Smooth muscle cell (in vitro differentiated cells): Measurements from ENCODE around the gene SLC30A5. TPM values are rescaled to one million over a fixed set of nuclear protein-coding genes. Genes with fewer than 3 reads are reported as not detected.
"Not testable (repeated sequence)": the region's sequence is repeated elsewhere in the genome, so short reads cannot be mapped to it uniquely, and the experiment has no call there.

Experiments
- DNase-seq: peaks from one replicate; lab custom pipeline; 2025; ENCODE audit not compliant: unreplicated experiment; lab: John Stamatoyannopoulos, UW
- H2AFZ ChIP-seq: fragments of 200-600 bp; sonication (generic); 2 replicates; pipeline ENCODE4 v1.6.0; 2016; ENCODE audit warnings: antibody characterized with exemption, low read depth, mild to moderate bottlenecking
- H3F3A ChIP-seq: fragments of 200-600 bp; sonication (generic); 2 replicates; pipeline ENCODE4 v1.6.0; 2017; ENCODE audit warnings: antibody characterized with exemption, low read depth
- H3K27ac ChIP-seq: fragments of 200-600 bp; sonication (generic); 2 replicates; pipeline ENCODE4 v1.5.1; 2016; ENCODE audit warnings: low read depth, mild to moderate bottlenecking
- H3K27me3 ChIP-seq: fragments of 200-600 bp; sonication (generic); 2 replicates; pipeline ENCODE4 v1.6.1; 2016; ENCODE audit warnings: low read depth, mild to moderate bottlenecking
- H3K36me3 ChIP-seq: fragments of 200-600 bp; sonication (generic); 2 replicates; pipeline ENCODE4 v1.5.1; 2016; ENCODE audit warnings: low read depth
- H3K4me1 ChIP-seq: fragments of 200-600 bp; sonication (generic); 2 replicates; pipeline ENCODE4 v1.5.1; 2016; ENCODE audit warnings: low read depth
- H3K4me2 ChIP-seq: fragments of 200-600 bp; sonication (generic); 2 replicates; pipeline ENCODE4 v1.6.0; 2016; ENCODE audit warnings: mild to moderate bottlenecking
- H3K4me3 ChIP-seq: fragments of 200-600 bp; sonication (generic); 2 replicates; pipeline ENCODE4 v1.5.1; 2016; ENCODE audit warnings: mild to moderate bottlenecking
- H3K79me2 ChIP-seq: fragments of 200-600 bp; sonication (generic); 2 replicates; pipeline ENCODE4 v1.6.0; 2016; ENCODE audit warnings: low read depth, mild to moderate bottlenecking
- H3K9ac ChIP-seq: fragments of 200-600 bp; sonication (generic); 2 replicates; pipeline ENCODE4 v1.6.0; 2016; ENCODE audit warnings: low read depth
- H3K9me3 ChIP-seq: fragments of 200-600 bp; sonication (generic); replicated peaks from 2 replicates; pipeline ENCODE4 v1.5.1; 2016; ENCODE audit warnings: low read depth
- H4K20me1 ChIP-seq: fragments of 200-600 bp; sonication (generic); 2 replicates; pipeline ENCODE4 v1.6.0; 2016; ENCODE audit warnings: low read depth
- WGBS: methylation state at CpG from one replicate; pipeline ENCODE4 v1.1.7; 2016; ENCODE audit warnings: low lambda C conversion rate; 5-methylcytosine and 5-hydroxymethylcytosine counted together
- polyA plus RNA-seq: library from polyadenylated mRNA; unstranded; fragments of >200 nt; fragmentation: Nextera tagmentation; extraction: Ambion mirVana; gene quantifications from 2 replicates; pipeline ENCODE4 v1.2.1, GENCODE V29; 2016
- total RNA-seq: library from RNA; depleted of rRNA; stranded (reverse); fragments of >200 nt; gene quantifications from 2 replicates; pipeline ENCODE4 v1.2.3, GENCODE V29; 2014
- TF ChIP-seq, protein P1 (sequence below): fragments of 200-600 bp; sonication (generic); IDR thresholded peaks from 2 replicates; pipeline ENCODE4 v1.5.1; 2017; ENCODE audit warnings: borderline replicate concordance, mild to moderate bottlenecking, antibody characterized with exemption; ENCODE audit not compliant: insufficient read depth, poor library complexity, severe bottlenecking

SLC30A5 gene
- total and polyA plus RNA-seq, 2 experiments from 2014 or later, result 54.5 to 79.5 TPM

GRCh38 chr5:69084903-69085302 is 8.9 kb upstream of the SLC30A5 start:
- no peaks in the 10 kb centered on the region for H4K20me1 ChIP-seq
- no peaks in the 10 kb centered on the region for H3K4me1 ChIP-seq
- H3F3A ChIP-seq, result no peaks in the 10 kb centered on the region
- no peak overlapping the region for H3K9ac ChIP-seq
- H3K36me3 ChIP-seq, result no peaks in the 10 kb centered on the region
- DNase-seq, result no peak
- no peaks in the 10 kb centered on the region for H3K79me2 ChIP-seq
- no peak overlapping the region for H3K27ac ChIP-seq
- H3K4me2 ChIP-seq, result no peak overlapping the region
- H3K27me3 ChIP-seq, result no peaks in the 10 kb centered on the region
- TF ChIP-seq, protein P1, sequence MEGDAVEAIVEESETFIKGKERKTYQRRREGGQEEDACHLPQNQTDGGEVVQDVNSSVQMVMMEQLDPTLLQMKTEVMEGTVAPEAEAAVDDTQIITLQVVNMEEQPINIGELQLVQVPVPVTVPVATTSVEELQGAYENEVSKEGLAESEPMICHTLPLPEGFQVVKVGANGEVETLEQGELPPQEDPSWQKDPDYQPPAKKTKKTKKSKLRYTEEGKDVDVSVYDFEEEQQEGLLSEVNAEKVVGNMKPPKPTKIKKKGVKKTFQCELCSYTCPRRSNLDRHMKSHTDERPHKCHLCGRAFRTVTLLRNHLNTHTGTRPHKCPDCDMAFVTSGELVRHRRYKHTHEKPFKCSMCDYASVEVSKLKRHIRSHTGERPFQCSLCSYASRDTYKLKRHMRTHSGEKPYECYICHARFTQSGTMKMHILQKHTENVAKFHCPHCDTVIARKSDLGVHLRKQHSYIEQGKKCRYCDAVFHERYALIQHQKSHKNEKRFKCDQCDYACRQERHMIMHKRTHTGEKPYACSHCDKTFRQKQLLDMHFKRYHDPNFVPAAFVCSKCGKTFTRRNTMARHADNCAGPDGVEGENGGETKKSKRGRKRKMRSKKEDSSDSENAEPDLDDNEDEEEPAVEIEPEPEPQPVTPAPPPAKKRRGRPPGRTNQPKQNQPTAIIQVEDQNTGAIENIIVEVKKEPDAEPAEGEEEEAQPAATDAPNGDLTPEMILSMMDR, result no peak
- 88% methylated on average over 2 of the region's 2 CpGs for WGBS
- no peak overlapping the region for H3K4me3 ChIP-seq
- no peaks in the 10 kb centered on the region for H3K9me3 ChIP-seq
- H2AFZ ChIP-seq, result no peak overlapping the region

- Histone ChIP-seq H3K4me3 (no peak overlapping the region), H3K4me1 (no peaks in the 10 kb centered on the region), H2AFZ (no peak overlapping the region), H3K79me2 (no peaks in the 10 kb centered on the region), H3F3A (no peaks in the 10 kb centered on the region), H3K36me3 (no peaks in the 10 kb centered on the region), H3K9me3 (no peaks in the 10 kb centered on the region), H4K20me1 (no peaks in the 10 kb centered on the region), H3K9ac (no peak overlapping the region), H3K27ac (no peak overlapping the region), H3K4me2 (no peak overlapping the region), H3K27me3 (no peaks in the 10 kb centered on the region)
- WGBS, result 94% methylated on average over 5 of the region's 5 CpGs
- TF ChIP-seq, protein P1, result no peak
- DNase-seq, result no peak
Observed at GRCh38 chr5:69086206-69086605, 7.6 kb upstream of the SLC30A5 start.

GRCh38 chr5:69088006-69088405 is 5.8 kb upstream of the SLC30A5 start:
- not testable (repeated sequence) for H3K9ac ChIP-seq, H3K9me3 ChIP-seq, H3K4me2 ChIP-seq, H2AFZ ChIP-seq, H3K27me3 ChIP-seq, H4K20me1 ChIP-seq, H3F3A ChIP-seq, H3K36me3 ChIP-seq, H3K79me2 ChIP-seq, H3K4me3 ChIP-seq, H3K4me1 ChIP-seq, H3K27ac ChIP-seq, DNase-seq
- 93% methylated on average over 7 of the region's 7 CpGs for WGBS

GRCh38 chr5:69090158-69090557 is 3.7 kb upstream of the SLC30A5 start:
- no peak overlapping the region for H3K27ac ChIP-seq

More at GRCh38 chr5:69090158-69090557, 3.7 kb upstream of the SLC30A5 start:
- Histone ChIP-seq H3K9ac (no peak overlapping the region), H2AFZ (no peak overlapping the region), H3K4me3 (no peak overlapping the region), H3K27me3 (no peaks in the 10 kb centered on the region), H3K4me2 (no peak overlapping the region), H3K36me3 (no peaks in the 10 kb centered on the region), H3K79me2 (peaks cover 10% of the 10 kb centered on the region), H4K20me1 (no peaks in the 10 kb centered on the region), H3F3A (no peaks in the 10 kb centered on the region), H3K4me1 (peaks cover 5% of the 10 kb centered on the region), H3K9me3 (no peaks in the 10 kb centered on the region)
- whole genome bisulfite sequencing, result 87% methylated on average over 3 of the region's 3 CpGs
- DNase-seq, result no peak
- TF ChIP-seq, protein P1, result no peak
